Liver (tissue), 9 donors: ENCODE measurements around the gene PRKAR1B. TPM values are rescaled to one million over a fixed set of nuclear protein-coding genes. Genes with fewer than 3 reads are reported as not detected.

ENCODE experiments used
- DNase-seq: peaks from one replicate; pipeline ENCODE4 v3.0.0-alpha.2; 2017; ENCODE audit warnings: low spot score
- H3K27ac ChIP-seq, 2 donors: one replicate each; pipeline ENCODE4 v1.7.0; 2013; ENCODE audit warnings: inconsistent platforms in 2 of 2, low read length in 2 of 2, control low read depth in 1 of 2, low read depth in 1 of 2, mild to moderate bottlenecking in 1 of 2
- H3K27me3 ChIP-seq, 4 donors: one replicate each; pipeline versions ENCODE4 v1.6.1 to v1.7.0; 2013; ENCODE audit warnings: low read length in 3 of 4, inconsistent platforms in 1 of 4, mild to moderate bottlenecking in 1 of 4, moderate library complexity in 1 of 4; ENCODE audit not compliant: control insufficient read depth in 4 of 4, insufficient read depth in 4 of 4
- H3K36me3 ChIP-seq, 4 donors: one replicate each; pipeline versions ENCODE4 v1.6.1 to v1.7.0; 2013; ENCODE audit warnings: low read length in 3 of 4, mild to moderate bottlenecking in 3 of 4, low read depth in 1 of 4, moderate library complexity in 1 of 4; ENCODE audit not compliant: control insufficient read depth in 4 of 4, insufficient read depth in 3 of 4
- H3K4me1 ChIP-seq, 4 donors: one replicate each; pipeline versions ENCODE4 v1.6.1 to v1.7.0; 2013; ENCODE audit warnings: low read length in 3 of 4, mild to moderate bottlenecking in 3 of 4, moderate library complexity in 1 of 4; ENCODE audit not compliant: control insufficient read depth in 4 of 4, insufficient read depth in 4 of 4
- H3K4me3 ChIP-seq, 3 donors: one replicate each; pipeline versions ENCODE4 v1.6.1 to v1.7.0; 2013; ENCODE audit warnings: low read length in 3 of 3, control low read depth in 1 of 3, low read depth in 1 of 3, mild to moderate bottlenecking in 1 of 3
- H3K9ac ChIP-seq, 2 donors: one replicate each; pipeline ENCODE4 v1.7.0; 2013; ENCODE audit warnings: low read length in 2 of 2, mild to moderate bottlenecking in 2 of 2, moderate library complexity in 2 of 2, control low read depth in 1 of 2, low read depth in 1 of 2
- H3K9me3 ChIP-seq, 4 donors: one replicate each; pipeline versions ENCODE4 v1.6.1 to v1.7.0; 2013; ENCODE audit warnings: low read length in 3 of 4; ENCODE audit not compliant: control insufficient read depth in 4 of 4
- ATF3 ChIP-seq: IDR thresholded peaks from 2 replicates; pipeline ENCODE4 v1.6.1; 2016; ENCODE audit warnings: antibody characterized with exemption
- CTCF ChIP-seq: fragments of 150-350 bp; IDR thresholded peaks from 2 replicates; pipeline ENCODE4 v1.5.1; 2017; ENCODE audit warnings: improper control_type of control experiment, low read depth, low read length; ENCODE audit not compliant: missing input control
- EGR1 ChIP-seq, 2 donors: IDR thresholded peaks; 2 replicates each; pipeline ENCODE4 v1.6.1; 2016 to 2018; ENCODE audit warnings: antibody characterized with exemption in 2 of 2, low read depth in 2 of 2
- FOXA1 ChIP-seq: IDR thresholded peaks from 2 replicates; pipeline ENCODE4 v1.6.1; 2016; ENCODE audit warnings: antibody characterized with exemption
- FOXA2 ChIP-seq: IDR thresholded peaks from 2 replicates; pipeline ENCODE4 v1.6.1; 2016; ENCODE audit warnings: antibody characterized with exemption
- GABPA ChIP-seq, 2 donors: IDR thresholded peaks in 1 of 2; conservative IDR thresholded peaks in 1 of 2; 2 replicates each; pipeline ENCODE4 v1.6.1; 2016; ENCODE audit warnings: antibody characterized with exemption in 2 of 2, mild to moderate bottlenecking in 1 of 2, moderate library complexity in 1 of 2
- HNF4A ChIP-seq, 2 donors: conservative IDR thresholded peaks; 2 replicates each; pipeline ENCODE4 v1.6.1; 2016; ENCODE audit warnings: antibody characterized with exemption in 2 of 2, mild to moderate bottlenecking in 2 of 2
- HNF4G ChIP-seq: IDR thresholded peaks from 2 replicates; pipeline ENCODE4 v1.6.1; 2016; ENCODE audit warnings: antibody characterized with exemption
- JUND ChIP-seq, 2 donors: IDR thresholded peaks; 2 replicates each; pipeline ENCODE4 v1.6.1; 2016; ENCODE audit warnings: antibody characterized with exemption in 2 of 2
- MAX ChIP-seq: IDR thresholded peaks from 2 replicates; pipeline ENCODE4 v1.6.1; 2016; ENCODE audit warnings: antibody characterized with exemption
- NR2F2 ChIP-seq: IDR thresholded peaks from 2 replicates; pipeline ENCODE4 v1.6.1; 2016; ENCODE audit warnings: antibody characterized with exemption
- RAD21 ChIP-seq, 2 donors: IDR thresholded peaks; 2 replicates each; pipeline ENCODE4 v1.6.1; 2016; ENCODE audit warnings: antibody characterized with exemption in 2 of 2, mild to moderate bottlenecking in 2 of 2
- REST ChIP-seq: IDR thresholded peaks from 2 replicates; pipeline ENCODE4 v1.6.1; 2016; ENCODE audit warnings: antibody characterized with exemption, mild to moderate bottlenecking
- SP1 ChIP-seq: IDR thresholded peaks from 2 replicates; pipeline ENCODE4 v1.6.1; 2018; ENCODE audit warnings: antibody characterized with exemption, mild to moderate bottlenecking
- TAF1 ChIP-seq: conservative IDR thresholded peaks from 2 replicates; pipeline ENCODE4 v1.6.1; 2016; ENCODE audit warnings: antibody characterized with exemption, mild to moderate bottlenecking
- YY1 ChIP-seq: IDR thresholded peaks from 2 replicates; pipeline ENCODE4 v1.6.1; 2016; ENCODE audit warnings: antibody characterized with exemption, mild to moderate bottlenecking
- ZBTB33 ChIP-seq: IDR thresholded peaks from 2 replicates; pipeline ENCODE4 v1.6.1; 2016; ENCODE audit warnings: antibody characterized with exemption
- WGBS: extraction: QIAGEN DNeasy Blood & Tissue Kit; methylation state at CpG from one replicate; pipeline ENCODE4 v1.1.7; 2013; 5-methylcytosine and 5-hydroxymethylcytosine counted together
- polyA plus RNA-seq, 2 donors: library from polyadenylated mRNA; stranded (reverse) in 1 of 2; unstranded in 1 of 2; fragments of 200-250 nt in 1 of 2; fragments of >200 nt in 1 of 2; fragmentation: Nextera tagmentation in 1 of 2; extraction: Ambion mirVana in 1 of 2; gene quantifications; one replicate each; pipeline versions ENCODE4 v1.2.1 to v1.2.3, GENCODE V29; 2013 to 2015
- total RNA-seq, 2 donors: library from RNA; depleted of rRNA; stranded (reverse); fragments of >200 nt; gene quantifications; one replicate each; pipeline ENCODE4 v1.2.3, GENCODE V29; 2014
- donor health status: healthy.
- donor health status: healthy.
- donor health status: healthy.
- donor health status: healthy.
- donor health status: healthy.

Gene PRKAR1B
- total and polyA plus RNA-seq, 4 donors = 11.1 to 14.4 (median 12.4) TPM

GRCh38 chr7:549891-550625 lies 177.0 kb downstream of the PRKAR1B start:
- no peak overlapping the region for H3K9ac ChIP-seq
- no peak for DNase-seq
- TF ChIP-seq HNF4G (no peak), RAD21 (IDR thresholded peaks at IDR 0.05) (no peak), NR2F2 (no peak), ATF3 (no peak), REST (no peak), GABPA (IDR thresholded peaks at IDR 0.05 in 1 of 2, conservative IDR thresholded peaks at IDR 0.05 in 1 of 2) (no peak), TAF1 (no peak), FOXA2 (no peak), MAX (no peak), SP1 (no peak), EGR1 (IDR thresholded peaks at IDR 0.05; ENCODE audit: low read depth in 2 of 2) (no peak), YY1 (no peak), CTCF (no peak), FOXA1 (no peak), ZBTB33 (no peak), JUND (IDR thresholded peaks at IDR 0.05) (no peak), HNF4A (conservative IDR thresholded peaks at IDR 0.05) (no peak)
- H3K36me3 ChIP-seq = peaks cover 0 to 2% (median 0%) of the 10 kb centered on the region in 4 donors
- WGBS = 97% methylated on average over 31 of the region's 31 CpGs
- peaks cover 0 to 10% (median 6%) of the 10 kb centered on the region in 4 donors for H3K4me1 ChIP-seq
- no peaks in the 10 kb centered on the region for H3K27me3 ChIP-seq
- no peak overlapping the region for H3K4me3 ChIP-seq
- H3K9me3 ChIP-seq = no peaks in the 10 kb centered on the region
- H3K27ac ChIP-seq = no peak overlapping the region
